GM10248 (cell line): ENCODE measurements around the gene RNASE1.
"Not testable (repeated sequence)": the region's sequence is repeated elsewhere in the genome, so short reads cannot be mapped to it uniquely, and the experiment has no call there.

ENCODE experiments used
- CTCF ChIA-PET: fragments of 300-600 bp; sonication (Branson Sonifier 250); formaldehyde crosslinking; extraction: SDS; loops from one replicate; lab custom pipeline; 2021; ENCODE audit warnings: antibody characterized with exemption; lab: Yijun Ruan, JAX
- POLR2A ChIA-PET: fragments of 350-650 bp; sonication (Branson Sonifier 250); formaldehyde crosslinking; extraction: SDS; loops from one replicate; lab custom pipeline; 2020; ENCODE audit warnings: antibody characterized with exemption; lab: Yijun Ruan, JAX
- DNase-seq: peaks from one replicate; pipeline ENCODE4 v3.0.0; 2012; ENCODE audit errors: extremely low spot score
- TF ChIP-seq, protein P1 (sequence below): IDR thresholded peaks from 2 replicates; pipeline ENCODE4 v1.5.1; 2012; ENCODE audit warnings: mild to moderate bottlenecking, low read depth; ENCODE audit errors: extremely low read depth, missing control alignments, control extremely low read depth

Gene RNASE1

GRCh38 chr14:20760950-20761349 is 41.7 kb downstream of the RNASE1 start:
- CTCF ChIA-PET, result interaction anchor here (1.2 to 1.6 kb wide), 4 partner anchors 15 to 97 kb away, joined by 3 to 4 read pairs (median 4); partner anchors contain the start of gene EDDM3A
- DNase-seq, result no peak
- POLR2A ChIA-PET, result no interaction called here
- TF ChIP-seq, protein P1, sequence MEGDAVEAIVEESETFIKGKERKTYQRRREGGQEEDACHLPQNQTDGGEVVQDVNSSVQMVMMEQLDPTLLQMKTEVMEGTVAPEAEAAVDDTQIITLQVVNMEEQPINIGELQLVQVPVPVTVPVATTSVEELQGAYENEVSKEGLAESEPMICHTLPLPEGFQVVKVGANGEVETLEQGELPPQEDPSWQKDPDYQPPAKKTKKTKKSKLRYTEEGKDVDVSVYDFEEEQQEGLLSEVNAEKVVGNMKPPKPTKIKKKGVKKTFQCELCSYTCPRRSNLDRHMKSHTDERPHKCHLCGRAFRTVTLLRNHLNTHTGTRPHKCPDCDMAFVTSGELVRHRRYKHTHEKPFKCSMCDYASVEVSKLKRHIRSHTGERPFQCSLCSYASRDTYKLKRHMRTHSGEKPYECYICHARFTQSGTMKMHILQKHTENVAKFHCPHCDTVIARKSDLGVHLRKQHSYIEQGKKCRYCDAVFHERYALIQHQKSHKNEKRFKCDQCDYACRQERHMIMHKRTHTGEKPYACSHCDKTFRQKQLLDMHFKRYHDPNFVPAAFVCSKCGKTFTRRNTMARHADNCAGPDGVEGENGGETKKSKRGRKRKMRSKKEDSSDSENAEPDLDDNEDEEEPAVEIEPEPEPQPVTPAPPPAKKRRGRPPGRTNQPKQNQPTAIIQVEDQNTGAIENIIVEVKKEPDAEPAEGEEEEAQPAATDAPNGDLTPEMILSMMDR, result no peak

DNA sequence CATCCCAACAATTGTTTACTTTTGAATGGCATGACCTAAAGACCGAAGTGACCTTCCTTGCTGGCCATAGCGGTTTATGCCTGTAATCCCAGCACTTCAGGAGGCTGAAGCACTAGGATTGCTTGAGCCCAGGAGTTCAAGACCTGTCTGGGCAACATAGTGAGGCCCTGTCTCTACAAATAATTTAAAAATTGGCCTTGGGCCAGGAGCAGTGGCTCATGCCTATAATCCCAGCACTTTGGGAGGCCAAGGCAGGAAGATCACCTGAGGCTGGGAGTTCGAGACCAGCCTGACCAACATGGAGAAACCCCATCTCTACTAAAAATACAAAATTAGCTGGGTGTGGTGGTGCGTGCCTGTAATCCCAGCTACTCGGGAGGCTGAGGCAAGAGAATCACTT is 43.2 kb downstream of the RNASE1 start:
- POLR2A ChIA-PET, DNase-seq: not testable (repeated sequence)
- CTCF ChIA-PET, result interaction anchor here (1.4 kb wide), 1 partner anchor 96 kb away, joined by 4 read pairs; no protein-coding TSS in a partner anchor

DNA sequence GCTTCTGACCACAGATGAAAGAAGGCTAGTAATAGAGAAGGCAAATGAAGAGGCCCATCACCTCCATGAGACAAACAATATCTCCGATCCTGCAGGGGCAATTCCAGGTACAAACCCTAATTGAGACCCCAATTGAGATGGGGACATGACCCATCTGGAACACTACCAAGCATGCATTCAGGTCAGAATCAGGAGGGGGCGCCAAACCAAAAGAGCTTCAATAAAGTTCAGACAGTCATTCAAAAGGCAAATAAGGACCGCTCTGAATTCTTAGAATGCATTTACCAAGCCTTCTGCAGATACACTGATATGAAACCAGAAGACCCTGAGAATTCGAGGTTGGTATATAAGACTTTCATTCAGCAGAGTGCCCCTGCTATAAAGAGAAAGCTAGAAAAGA is 44.7 kb downstream of the RNASE1 start:
- CTCF ChIA-PET, result interaction anchor here (0.8 to 2.1 kb wide), 17 partner anchors 10 to 213 kb away, joined by 3 to 18 read pairs (median 4); partner anchors contain the start of gene RNASE6
- TF ChIP-seq, protein P1, result peak; percentile 54
- DNase-seq, result peak; percentile 37
- POLR2A ChIA-PET, result no interaction called here

GRCh38 chr14:20755037-20755436 is 47.6 kb downstream of the RNASE1 start:
- CTCF ChIA-PET, result interaction anchor here (0.9 to 1.9 kb wide), 4 partner anchors 9 to 103 kb away, joined by 3 to 5 read pairs (median 4); partner anchors contain the start of gene EDDM3A
- TF ChIP-seq, protein P1, result no peak
- POLR2A ChIA-PET, result no interaction called here
- no peak for DNase-seq

DNA sequence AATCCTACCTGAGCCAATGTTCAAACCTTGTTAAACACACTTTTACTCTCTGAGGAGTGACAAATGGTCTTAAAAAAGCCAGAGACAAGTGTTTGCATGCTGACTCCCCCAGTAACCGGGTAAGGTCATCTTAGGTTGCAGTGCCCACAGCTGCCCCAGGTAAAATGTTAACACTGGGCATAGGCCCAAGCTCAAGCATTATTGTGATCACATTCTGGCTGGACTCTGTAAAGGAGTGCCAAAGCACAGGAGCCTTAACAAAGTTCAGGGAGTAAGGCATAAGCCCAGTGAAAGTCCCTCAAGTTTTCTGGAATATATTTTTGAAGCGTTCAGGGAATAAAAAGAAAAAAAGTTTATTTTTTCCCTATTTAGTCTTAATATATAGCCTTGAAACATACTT is 48.3 kb downstream of the RNASE1 start:
- TF ChIP-seq, protein P1, result no peak
- DNase-seq, result no peak
- POLR2A ChIA-PET, result no interaction called here
- CTCF ChIA-PET, result interaction anchor here (1.5 to 1.9 kb wide), 2 partner anchors 16 to 102 kb away, joined by 4 to 5 read pairs; no protein-coding TSS in a partner anchor

- CTCF ChIA-PET, result interaction anchor here (1.5 kb wide), 1 partner anchor 13 kb away, joined by 3 read pairs; no protein-coding TSS in a partner anchor
- POLR2A ChIA-PET, result no interaction called here
These were observed 50.6 kb downstream of the RNASE1 start for GRCh38 chr14:20751963-20752562.

More at GRCh38 chr14:20751963-20752562, 50.6 kb downstream of the RNASE1 start:
- TF ChIP-seq, protein P1, result no peak
- DNase-seq, result no peak
